Measurements from ENCODE around the gene PLXND1.

DNA sequence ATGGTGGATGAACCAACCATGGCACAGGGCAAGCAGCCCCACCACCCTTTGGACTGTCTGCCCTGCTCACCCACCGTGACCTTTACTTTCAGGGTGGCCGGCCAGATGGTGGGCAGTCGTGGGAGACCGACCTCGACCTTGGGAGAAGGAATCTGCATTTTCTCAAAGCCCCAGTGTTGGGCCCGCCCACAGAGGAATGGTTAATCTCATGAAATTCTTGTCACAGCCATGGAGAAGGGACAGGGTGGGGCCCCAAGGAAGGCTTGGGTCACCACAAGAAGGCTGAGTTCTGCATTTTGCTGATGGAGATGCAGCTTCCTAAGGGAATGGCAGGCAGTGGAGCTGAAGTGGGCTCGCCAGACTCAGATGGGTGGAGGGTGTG is 2.9 kb downstream of the PLXND1 start:
- TF ChIP-seq, protein P1, sequence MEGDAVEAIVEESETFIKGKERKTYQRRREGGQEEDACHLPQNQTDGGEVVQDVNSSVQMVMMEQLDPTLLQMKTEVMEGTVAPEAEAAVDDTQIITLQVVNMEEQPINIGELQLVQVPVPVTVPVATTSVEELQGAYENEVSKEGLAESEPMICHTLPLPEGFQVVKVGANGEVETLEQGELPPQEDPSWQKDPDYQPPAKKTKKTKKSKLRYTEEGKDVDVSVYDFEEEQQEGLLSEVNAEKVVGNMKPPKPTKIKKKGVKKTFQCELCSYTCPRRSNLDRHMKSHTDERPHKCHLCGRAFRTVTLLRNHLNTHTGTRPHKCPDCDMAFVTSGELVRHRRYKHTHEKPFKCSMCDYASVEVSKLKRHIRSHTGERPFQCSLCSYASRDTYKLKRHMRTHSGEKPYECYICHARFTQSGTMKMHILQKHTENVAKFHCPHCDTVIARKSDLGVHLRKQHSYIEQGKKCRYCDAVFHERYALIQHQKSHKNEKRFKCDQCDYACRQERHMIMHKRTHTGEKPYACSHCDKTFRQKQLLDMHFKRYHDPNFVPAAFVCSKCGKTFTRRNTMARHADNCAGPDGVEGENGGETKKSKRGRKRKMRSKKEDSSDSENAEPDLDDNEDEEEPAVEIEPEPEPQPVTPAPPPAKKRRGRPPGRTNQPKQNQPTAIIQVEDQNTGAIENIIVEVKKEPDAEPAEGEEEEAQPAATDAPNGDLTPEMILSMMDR (IDR thresholded peaks at IDR 0.05; ENCODE audit: insufficient read depth, low read length) = no peak
- TF ChIP-seq POLR2AphosphoS5 (IDR thresholded peaks at IDR 0.05; ENCODE audit: low read depth) = no peak
